ENCODE measurements around the gene PHYKPL.

DNA sequence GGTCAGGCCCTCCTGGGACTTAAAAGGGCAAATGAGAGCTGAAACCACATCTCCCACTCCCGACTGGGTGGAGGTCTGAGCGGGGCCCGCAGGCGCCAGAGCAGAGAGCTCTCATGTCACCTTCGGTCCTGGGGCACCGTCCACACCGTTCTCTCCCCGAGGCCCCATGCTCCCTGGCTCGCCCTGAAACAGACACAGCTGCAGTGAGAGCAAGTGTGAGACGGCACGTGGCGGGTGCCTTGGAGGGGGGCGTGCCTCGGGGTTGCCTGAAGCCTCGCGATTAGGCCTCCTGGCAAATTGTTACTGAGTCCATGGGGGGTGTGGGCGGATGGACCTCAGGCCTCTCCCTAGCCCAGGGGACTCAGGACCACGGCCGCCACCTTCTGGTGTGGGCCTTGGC lies 24.1 kb upstream of the PHYKPL start:
- TF ChIP-seq, protein P1, sequence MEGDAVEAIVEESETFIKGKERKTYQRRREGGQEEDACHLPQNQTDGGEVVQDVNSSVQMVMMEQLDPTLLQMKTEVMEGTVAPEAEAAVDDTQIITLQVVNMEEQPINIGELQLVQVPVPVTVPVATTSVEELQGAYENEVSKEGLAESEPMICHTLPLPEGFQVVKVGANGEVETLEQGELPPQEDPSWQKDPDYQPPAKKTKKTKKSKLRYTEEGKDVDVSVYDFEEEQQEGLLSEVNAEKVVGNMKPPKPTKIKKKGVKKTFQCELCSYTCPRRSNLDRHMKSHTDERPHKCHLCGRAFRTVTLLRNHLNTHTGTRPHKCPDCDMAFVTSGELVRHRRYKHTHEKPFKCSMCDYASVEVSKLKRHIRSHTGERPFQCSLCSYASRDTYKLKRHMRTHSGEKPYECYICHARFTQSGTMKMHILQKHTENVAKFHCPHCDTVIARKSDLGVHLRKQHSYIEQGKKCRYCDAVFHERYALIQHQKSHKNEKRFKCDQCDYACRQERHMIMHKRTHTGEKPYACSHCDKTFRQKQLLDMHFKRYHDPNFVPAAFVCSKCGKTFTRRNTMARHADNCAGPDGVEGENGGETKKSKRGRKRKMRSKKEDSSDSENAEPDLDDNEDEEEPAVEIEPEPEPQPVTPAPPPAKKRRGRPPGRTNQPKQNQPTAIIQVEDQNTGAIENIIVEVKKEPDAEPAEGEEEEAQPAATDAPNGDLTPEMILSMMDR (IDR thresholded peaks at IDR 0.05) = no peak
- no peak for TF ChIP-seq POLR2A (IDR thresholded peaks at IDR 0.05)

Data from adrenal gland (tissue), 5 donors.